Hypothalamus (tissue), 51 donors: ENCODE measurements around the gene ACY1.

Experiments
- DNase-seq, 51 donors: peaks; one replicate each; lab custom pipeline; 2025; lab: John Stamatoyannopoulos, UW

ACY1 gene

GRCh38 chr3:52038227-52038626 is 54.9 kb downstream of the ACY1 start:
- peak in 8 of 51 donors; percentile 20 to 51 (median 34) for DNase-seq
